Psoas muscle (tissue), 8 donors: ENCODE data around the gene VPS37C. TPM values are rescaled to one million over a fixed set of nuclear protein-coding genes. Genes with fewer than 3 reads are reported as not detected.

Experiments used
- ATAC-seq, 4 donors: fragments of 200-7000 bp; cut with Tn5 transposase; one replicate each; pipeline ENCODE4 v1.9.1; 2020; ENCODE audit warnings: moderate library complexity in 3 of 4, mild to moderate bottlenecking in 2 of 4
- DNase-seq, 2 donors: peaks; one replicate each; pipeline ENCODE4 v3.0.0-alpha.2; 2020
- H3K27ac ChIP-seq: fragments of 200-600 bp; one replicate; pipeline ENCODE4 v1.8.0; 2022
- H3K27me3 ChIP-seq, 3 donors: fragments of 200-600 bp in 1 of 3; one replicate each; pipeline versions ENCODE4 v1.6.1 to v1.8.0; 2013 to 2022; ENCODE audit warnings: low read length in 2 of 3, mild to moderate bottlenecking in 2 of 3, moderate library complexity in 1 of 3; ENCODE audit not compliant: insufficient read depth in 3 of 3
- H3K36me3 ChIP-seq, 2 donors: fragments of 200-600 bp in 1 of 2; one replicate each; pipeline versions ENCODE4 v1.6.1 to v1.8.0; 2013 to 2022; ENCODE audit warnings: low read depth in 1 of 2, mild to moderate bottlenecking in 1 of 2, moderate library complexity in 1 of 2; ENCODE audit not compliant: insufficient read depth in 1 of 2
- H3K4me1 ChIP-seq: fragments of 200-600 bp; one replicate; pipeline ENCODE4 v1.8.0; 2022
- H3K4me3 ChIP-seq: fragments of 200-600 bp; one replicate; pipeline ENCODE4 v1.8.0; 2022; ENCODE audit warnings: mild to moderate bottlenecking
- H3K9me3 ChIP-seq: fragments of 200-600 bp; one replicate; pipeline ENCODE4 v1.8.0; 2022
- CTCF ChIP-seq: fragments of 200-600 bp; IDR thresholded peaks from one replicate; pipeline ENCODE4 v1.8.0; 2022; ENCODE audit warnings: antibody characterized with exemption
- WGBS, 3 donors: extraction: QIAGEN DNeasy Blood & Tissue Kit; methylation state at CpG; one replicate each; pipeline versions ENCODE4 v1.1.6 to v1.1.7; 2013; 5-methylcytosine and 5-hydroxymethylcytosine counted together
- intact Hi-C, 2 donors: fragments of 100-400 bp; cut with DNase I; formaldehyde crosslinking; loops; one replicate each; pipeline versions ENCODE4 v1.11.0 to v1.14.2; 2022
- polyA plus RNA-seq, 3 donors: library from polyadenylated mRNA; stranded (reverse); fragments of 200-250 nt; gene quantifications; one replicate each; pipeline ENCODE4 v1.2.3, GENCODE V29; 2013
- total RNA-seq, 4 donors: library from RNA; stranded (reverse); fragmentation: NEBNext Ultra II Directional in 2 of 4; extraction: Animal tissue kit (Norgen Biotek cat#: 25700) in 2 of 4; gene quantifications; one replicate each; pipeline versions ENCODE4 v1.2.1 to v1.2.4, GENCODE V29; 2021 to 2023
- donor health status: healthy with polysubstance abuse.
- donor health status: DM: no; HTN: no; CAD: no; lungs with moderate emphysema.
- donor health status: Bipolar disorder and iron deficiency.
- donor health status: healthy.
- donor health status: DM: yes; HTN: yes; CAD: no.
- donor health status: DM: no; HTN: no; CAD: no.
- donor health status: DM: no; HTN: no; CAD: no.
- donor health status: DM: yes; HTN: yes; CAD: no.

The VPS37C gene
- total and polyA plus RNA-seq, 7 donors: 16.9 to 39.8 (median 25.6) TPM

GRCh38 chr11:61194981-61195695 lies 33.9 kb upstream of the VPS37C start:
- Histone ChIP-seq H3K27me3 (peaks cover 0 to 25% (median 0%) of the 10 kb centered on the region in 3 donors), H3K9me3 (no peaks in the 10 kb centered on the region), H3K4me1 (no peaks in the 10 kb centered on the region), H3K36me3 (no peaks in the 10 kb centered on the region), H3K4me3 (no peak overlapping the region), H3K27ac (no peak overlapping the region)
- intact Hi-C loops: loop anchor here in 1 of 2 donors (10.0 kb wide), 1 partner anchor 60 kb away; no protein-coding TSS in a partner anchor
- DNase-seq (no peak), ATAC-seq (no peak)
- WGBS, 3 donors: 68 to 72% (median 68%) methylated on average over 7 of the region's 7 CpGs
- TF ChIP-seq CTCF: no peak

- no peaks in the 10 kb centered on the region for H3K9me3 ChIP-seq
- no peak for ATAC-seq
- H3K4me1 ChIP-seq: no peaks in the 10 kb centered on the region
- 66 to 74% (median 71%) methylated on average over 11 to 12 of the region's 12 CpGs for WGBS, 3 donors
- H3K27ac ChIP-seq: no peak overlapping the region
- no peak for DNase-seq
- H3K27me3 ChIP-seq: peaks cover 0 to 25% (median 0%) of the 10 kb centered on the region in 3 donors
- no peak overlapping the region for H3K4me3 ChIP-seq
- H3K36me3 ChIP-seq: no peaks in the 10 kb centered on the region
- no peak for TF ChIP-seq CTCF
- intact Hi-C loops: loop anchor here in 1 of 2 donors (10.0 kb wide), 1 partner anchor 61 kb away; no protein-coding TSS in a partner anchor
Measured at GRCh38 chr11:61194169-61194671, 33.0 kb upstream of the VPS37C start.

- no peak overlapping the region for H3K27ac ChIP-seq
- ATAC-seq (no peak), DNase-seq (no peak)
- H3K4me1 ChIP-seq: no peaks in the 10 kb centered on the region
- no peak overlapping the region for H3K4me3 ChIP-seq
- no peak for TF ChIP-seq CTCF
- intact Hi-C loops: loop anchor here in 1 of 2 donors (10.0 kb wide), 1 partner anchor 61 kb away; no protein-coding TSS in a partner anchor
- peaks cover 0 to 25% (median 0%) of the 10 kb centered on the region in 3 donors for H3K27me3 ChIP-seq
- no peaks in the 10 kb centered on the region for H3K9me3 ChIP-seq
- H3K36me3 ChIP-seq: no peaks in the 10 kb centered on the region
- WGBS, 3 donors: 31% methylated on average over 8 to 12 of the region's 12 CpGs
Measured at GRCh38 chr11:61193596-61193995, 32.4 kb upstream of the VPS37C start.

- no peak for TF ChIP-seq CTCF
- H3K27ac ChIP-seq: no peak overlapping the region
- intact Hi-C loops: loop anchor here (5.0 to 10.0 kb wide), 2 partner anchors 65 to 358 kb away; no protein-coding TSS in a partner anchor
- ATAC-seq (no peak), DNase-seq (no peak)
- no peaks in the 10 kb centered on the region for H3K9me3 ChIP-seq
- WGBS, 3 donors: 46 to 54% (median 48%) methylated on average over 8 of the region's 8 CpGs
- H3K36me3 ChIP-seq: no peaks in the 10 kb centered on the region
- H3K4me3 ChIP-seq: no peak overlapping the region
- no peaks in the 10 kb centered on the region for H3K4me1 ChIP-seq
- H3K27me3 ChIP-seq: peaks cover 0 to 3% (median 0%) of the 10 kb centered on the region in 3 donors
Measured at GRCh38 chr11:61189933-61190332, 28.7 kb upstream of the VPS37C start.
